SIG-M5 (cell line): Measurements from ENCODE around the gene AUNIP.

Experiments
- DNase-seq: peaks from one replicate; lab custom pipeline; 2025; lab: John Stamatoyannopoulos, UW

Gene AUNIP, protein sequence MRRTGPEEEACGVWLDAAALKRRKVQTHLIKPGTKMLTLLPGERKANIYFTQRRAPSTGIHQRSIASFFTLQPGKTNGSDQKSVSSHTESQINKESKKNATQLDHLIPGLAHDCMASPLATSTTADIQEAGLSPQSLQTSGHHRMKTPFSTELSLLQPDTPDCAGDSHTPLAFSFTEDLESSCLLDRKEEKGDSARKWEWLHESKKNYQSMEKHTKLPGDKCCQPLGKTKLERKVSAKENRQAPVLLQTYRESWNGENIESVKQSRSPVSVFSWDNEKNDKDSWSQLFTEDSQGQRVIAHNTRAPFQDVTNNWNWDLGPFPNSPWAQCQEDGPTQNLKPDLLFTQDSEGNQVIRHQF

GRCh38 chr1:25858906-25859789, at the start of gene AUNIP:
TSS of gene AUNIP (minus strand) at chr1:25859457. CDS start at chr1:25859357, 100 bp downstream.
- no peak for DNase-seq

DNA sequence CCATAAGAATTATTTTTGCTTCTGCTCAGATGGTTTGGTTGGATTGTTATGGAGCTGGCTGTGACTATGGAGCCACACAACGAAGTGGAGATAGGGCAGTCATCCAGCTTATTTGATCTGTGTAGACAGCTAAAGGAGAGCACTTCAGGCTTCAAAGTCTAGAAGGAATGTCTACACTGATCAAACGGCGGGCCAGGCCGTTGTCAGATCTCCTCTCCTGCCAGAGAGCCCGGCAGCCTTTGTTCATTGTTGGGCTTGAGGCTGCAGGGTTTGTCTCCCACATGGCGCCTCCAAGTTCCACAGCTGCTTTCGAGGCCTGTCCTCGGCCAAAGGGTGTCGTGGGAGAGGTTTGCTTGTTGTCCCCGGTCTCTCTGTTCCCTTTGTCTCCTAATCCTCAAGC, 49.8 kb upstream of the AUNIP start:
- DNase-seq = no peak

DNA sequence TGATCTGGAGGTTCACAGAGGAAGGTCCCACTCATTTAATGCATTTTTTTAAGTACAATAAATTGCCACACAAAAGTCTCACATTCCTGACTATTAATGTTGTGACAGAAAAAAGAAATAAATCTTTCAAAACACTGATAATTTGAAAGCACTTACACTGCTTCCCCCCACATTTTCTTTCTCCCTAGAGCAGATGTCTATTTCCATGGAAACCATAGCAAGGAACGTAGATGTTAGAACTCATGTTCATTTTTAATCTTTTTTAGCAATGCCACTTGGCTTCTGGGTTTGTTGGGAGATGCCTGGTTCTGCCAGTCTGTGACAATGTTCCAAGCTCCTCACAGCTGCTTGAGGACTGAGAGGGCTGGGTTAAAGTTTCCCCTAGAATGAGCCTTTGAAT, 48.9 kb upstream of the AUNIP start:
- no peak for DNase-seq

DNA sequence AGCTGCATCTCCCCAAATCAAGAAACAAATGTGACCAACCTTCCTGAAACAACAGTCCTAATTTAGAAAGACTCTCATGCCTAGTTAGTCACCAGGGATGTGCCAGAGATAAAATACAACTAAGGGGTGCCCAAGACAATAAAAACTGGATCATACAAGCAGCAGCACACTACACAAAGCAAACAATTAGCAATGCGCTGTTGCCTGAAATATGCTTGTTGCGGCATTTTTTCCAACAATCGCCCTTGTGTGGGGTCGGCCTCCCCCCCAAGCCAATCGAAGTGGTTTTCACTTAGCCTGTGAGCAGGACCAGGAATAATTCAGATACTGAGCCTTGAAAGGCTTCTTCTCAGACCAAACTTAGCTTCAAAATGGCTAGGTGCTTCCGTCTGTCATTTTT, 48.3 kb upstream of the AUNIP start:
- DNase-seq = no peak

- DNase-seq = no peak
Observed at GRCh38 chr1:25906644-25907300, 47.5 kb upstream of the AUNIP start.

DNA sequence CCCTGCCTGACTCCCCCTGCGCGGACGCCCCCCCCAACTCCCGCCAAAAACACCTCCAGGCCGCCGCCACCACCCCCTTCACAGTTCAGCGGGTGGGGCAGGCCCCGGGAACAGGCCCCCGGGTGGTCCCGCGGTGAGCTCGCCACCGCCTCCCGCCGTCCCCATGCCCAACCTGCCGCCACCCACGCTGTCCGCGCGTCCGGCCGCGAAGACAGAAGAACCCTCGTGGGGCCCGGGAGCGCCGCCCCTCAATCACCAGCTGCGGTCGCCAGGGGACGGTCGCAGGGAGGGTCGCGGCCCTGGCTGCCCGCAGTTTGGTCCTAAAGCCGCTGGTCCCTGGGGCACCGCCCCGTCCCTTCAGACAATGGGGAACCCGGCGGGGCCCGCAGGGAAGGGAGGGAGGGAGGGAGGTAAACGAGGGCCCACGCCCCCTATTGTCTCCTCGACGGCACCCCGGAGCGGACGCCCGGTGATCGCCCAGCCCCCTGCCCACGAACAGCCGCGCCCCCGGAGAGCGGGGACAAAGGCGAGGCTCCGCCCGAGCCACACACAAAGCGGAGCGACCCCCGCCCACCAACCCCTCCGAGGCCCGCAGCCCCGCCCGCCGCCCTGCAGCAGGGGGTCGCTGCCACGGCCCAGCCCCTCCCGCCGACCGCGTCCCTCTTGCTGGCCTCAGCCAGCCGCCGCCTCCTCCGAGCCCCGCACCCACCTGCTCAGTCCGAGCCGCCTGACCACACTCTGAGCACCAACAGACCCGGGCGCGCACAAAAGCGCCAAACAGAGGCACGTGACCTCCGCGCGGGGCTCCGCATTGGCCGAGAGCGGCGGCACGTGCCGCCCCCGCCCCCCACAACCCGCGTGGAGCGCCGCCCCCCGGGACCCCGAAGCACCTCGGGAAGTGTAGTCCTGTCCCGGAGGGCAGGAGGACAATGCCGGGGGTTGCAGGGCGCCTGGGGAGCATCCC, 46.7 kb upstream of the AUNIP start, which contains the start of gene STMN1:
Gene STMN1 (minus strand): TSS at position 740 of the 964 bp plus-strand sequence. CDS start 1,743 bp downstream, outside the sequence.
- no peak for DNase-seq

DNA sequence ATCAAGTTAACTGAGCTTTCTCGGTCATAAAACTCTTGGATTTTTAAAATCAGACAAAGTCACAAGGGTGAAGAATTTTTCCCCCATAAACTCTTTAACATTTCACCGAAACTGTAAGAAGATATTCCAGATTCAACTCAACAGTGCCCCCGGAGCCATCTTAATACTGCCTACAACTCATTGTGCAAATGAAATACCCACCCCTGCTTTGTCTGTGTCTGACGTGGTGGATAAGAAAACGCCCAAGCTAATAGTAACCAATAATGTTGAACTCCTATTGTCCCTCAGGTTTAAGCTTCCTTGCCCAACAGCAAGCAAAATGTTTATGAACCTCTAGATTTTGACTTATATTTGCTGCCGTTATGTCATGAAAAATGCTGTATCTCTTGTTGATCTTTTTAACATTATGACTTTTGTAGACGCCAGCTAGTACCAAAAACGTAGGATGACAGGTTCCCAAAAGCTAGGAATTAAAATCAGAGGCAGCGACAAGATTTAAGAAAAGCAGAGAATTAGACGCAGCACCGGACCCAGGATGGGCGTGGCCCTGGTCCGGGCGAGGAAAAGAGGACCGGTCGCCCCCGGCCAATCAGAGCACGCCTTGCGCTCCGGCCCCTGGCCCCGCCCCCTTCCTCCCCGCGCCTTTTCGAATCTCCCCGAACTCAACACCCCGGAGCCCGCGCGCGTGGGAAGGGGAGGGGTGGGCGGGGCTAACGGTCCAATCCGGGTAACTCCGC, 45.9 kb upstream of the AUNIP start:
- peak; percentile 48 for DNase-seq

- DNase-seq = no peak
Observed at GRCh38 chr1:25903986-25904385, 44.7 kb upstream of the AUNIP start.

DNA sequence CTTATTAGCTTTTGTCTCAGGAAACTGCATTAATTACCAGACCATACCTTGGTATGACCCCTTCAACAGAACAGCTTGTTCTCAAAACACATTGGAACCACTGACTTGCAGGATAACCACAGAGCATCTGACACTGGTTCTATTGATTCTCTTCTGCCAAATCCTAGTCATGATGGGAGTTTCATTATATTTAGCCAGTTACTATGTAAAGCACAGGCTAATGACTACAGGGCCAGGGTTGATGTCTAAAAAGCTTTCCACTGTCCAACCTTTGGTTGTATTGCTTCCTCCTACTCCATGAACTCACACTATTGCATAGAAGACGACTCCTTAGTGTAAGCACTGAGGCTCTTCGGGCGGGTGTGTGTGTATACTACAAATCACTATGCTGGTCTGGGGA, 43.2 kb upstream of the AUNIP start:
- DNase-seq = no peak

DNA sequence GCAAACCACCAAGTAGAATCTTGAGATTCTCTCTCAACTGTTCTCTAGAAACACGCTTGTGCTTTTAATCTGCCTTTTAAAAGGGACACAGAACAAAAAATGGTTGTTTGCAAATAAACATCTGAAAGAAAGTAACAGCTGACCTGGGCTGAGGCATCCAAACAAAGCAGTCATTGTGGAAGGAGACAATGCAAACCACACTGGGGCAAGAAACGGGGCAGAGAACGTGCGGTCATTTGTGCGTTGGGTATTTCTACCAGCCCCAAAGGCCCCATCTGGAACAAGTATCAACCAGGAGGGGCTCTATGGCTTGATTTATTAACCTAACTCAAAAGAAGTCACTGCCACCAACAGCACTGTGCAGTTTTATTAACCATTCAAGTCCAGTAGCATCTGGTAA, 41.0 kb upstream of the AUNIP start:
- DNase-seq = no peak

- DNase-seq = no peak
Observed at GRCh38 chr1:25899792-25900191, 40.5 kb upstream of the AUNIP start.

- DNase-seq = no peak
Observed at GRCh38 chr1:25898223-25899015, 39.2 kb upstream of the AUNIP start.

DNA sequence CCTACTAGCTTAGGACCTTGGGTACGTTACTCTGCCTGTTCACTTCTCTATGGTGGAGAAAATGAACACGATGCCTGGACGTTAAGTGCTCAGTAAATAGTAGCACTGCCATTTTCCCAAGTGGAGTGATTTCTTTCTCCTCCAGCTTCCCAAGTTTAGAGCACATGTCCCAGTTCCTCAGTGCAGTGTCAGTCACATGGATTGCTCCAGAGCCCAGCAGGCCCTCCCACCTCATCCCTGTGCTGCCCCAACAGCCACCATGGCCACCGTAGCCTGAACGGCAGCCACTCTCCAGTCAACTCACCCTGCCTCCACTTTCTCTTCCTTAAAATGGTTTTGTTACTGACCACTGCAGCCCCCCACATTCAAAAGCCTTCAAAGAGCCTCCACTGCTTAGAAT, 38.5 kb upstream of the AUNIP start:
- no peak for DNase-seq

DNA sequence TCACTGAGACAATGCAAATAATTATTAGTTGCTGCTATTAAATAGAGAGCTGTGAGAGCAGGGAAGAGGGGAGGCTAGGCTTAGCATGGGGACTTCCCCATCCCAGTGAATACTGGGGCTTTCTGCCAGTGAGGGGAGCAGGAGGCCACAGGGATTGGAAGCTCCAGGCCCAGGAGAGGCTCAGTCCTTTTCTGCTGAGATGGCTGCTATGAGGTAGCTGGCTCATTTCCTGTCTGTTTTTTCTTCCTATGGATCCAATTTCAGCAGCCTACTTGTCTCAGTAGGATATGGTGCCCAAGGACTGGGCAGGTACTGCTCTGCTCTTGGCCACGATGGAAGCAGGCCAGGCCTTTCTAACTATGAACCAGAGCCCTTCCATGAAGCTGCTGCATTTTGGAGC, 37.0 kb upstream of the AUNIP start:
- no peak for DNase-seq

- DNase-seq = peak; percentile 16
Observed at GRCh38 chr1:25895365-25895990, 36.2 kb upstream of the AUNIP start.

- DNase-seq = no peak
Observed at GRCh38 chr1:25893116-25893515, 33.9 kb upstream of the AUNIP start.

DNA sequence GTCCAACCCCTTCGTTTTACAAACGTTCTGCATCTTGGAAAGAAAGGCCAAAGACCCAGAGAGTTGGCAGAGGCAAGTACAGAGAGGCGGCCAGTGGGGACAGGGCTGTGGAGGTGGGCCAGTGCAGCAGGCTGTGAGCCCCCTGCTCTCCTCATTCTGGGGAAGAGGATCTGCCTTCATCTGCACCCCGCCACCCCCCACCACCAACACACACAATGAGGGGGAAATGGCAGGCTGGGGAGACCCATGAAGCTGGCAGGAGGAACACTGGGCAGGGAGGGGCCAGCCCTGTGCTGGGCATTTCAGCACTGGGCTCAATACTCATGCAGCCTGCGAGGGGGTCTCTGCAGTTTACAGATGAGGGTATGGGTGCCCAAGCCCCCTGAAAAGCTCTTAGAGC, 32.3 kb upstream of the AUNIP start:
- no peak for DNase-seq

DNA sequence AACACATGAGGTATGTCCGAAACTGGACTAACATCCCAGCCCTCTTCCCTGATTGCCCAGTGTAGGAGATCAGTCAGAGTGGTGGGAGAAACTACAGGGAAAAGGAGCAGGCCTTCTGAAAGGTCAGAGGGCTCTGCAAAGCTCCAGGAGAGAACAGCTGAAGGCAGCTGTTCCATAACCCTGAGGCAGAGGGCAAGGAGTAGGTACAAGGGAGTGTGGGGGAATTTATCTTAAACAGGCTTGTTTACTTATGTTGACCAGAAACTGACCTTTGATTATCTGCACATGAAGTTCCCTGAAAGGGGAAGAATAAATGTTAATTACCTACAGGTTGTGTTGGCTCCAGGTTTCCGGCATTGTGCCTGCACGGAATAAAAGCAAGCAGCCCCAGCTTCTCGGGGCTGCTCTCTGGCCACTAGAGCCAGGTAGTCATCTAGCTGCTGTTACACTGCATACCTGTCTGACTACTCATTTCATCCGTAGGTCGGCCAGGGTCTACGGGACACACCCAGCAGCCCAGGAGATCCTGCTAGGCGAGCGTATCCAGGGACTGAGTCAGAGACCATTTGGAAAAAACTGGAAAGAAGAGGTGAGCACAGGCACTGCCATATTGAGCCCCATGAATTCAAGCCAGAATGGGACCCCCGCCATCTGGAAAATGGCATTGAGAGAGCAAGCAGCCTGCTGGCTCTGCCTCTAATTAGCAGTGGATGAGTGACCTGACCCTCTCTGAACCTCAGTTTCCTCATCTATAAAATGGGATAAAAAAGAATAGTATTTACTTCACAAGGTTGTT, 31.2 kb upstream of the AUNIP start:
- no peak for DNase-seq

- no peak for DNase-seq
Observed at GRCh38 chr1:25889470-25889869, 30.2 kb upstream of the AUNIP start.
